Measurements from ENCODE around the gene TMEM91.

TMEM91 gene

GRCh38 chr19:41431426-41432386 lies 55.4 kb downstream of the TMEM91 start:
- Histone ChIP-seq H3K36me3 (ENCODE audit: insufficient read depth, low read length) (peaks cover 32% of the 10 kb centered on the region; the same call in 1 of the 2 replicates), H3K9ac (ENCODE audit: insufficient read length) (no peak overlapping the region), H3K4me3 (no peak overlapping the region), H3K27ac (0 out of 2 replicates have a peak overlapping the region, but pooled peaks have one; percentile 42), H3K9me3 (ENCODE audit: low read depth, low read length) (no peaks in the 10 kb centered on the region)
- no peak for DNase-seq (ENCODE audit: low read depth, low spot score)
- TF ChIP-seq FOXP2 (optimal IDR thresholded peaks at IDR 0.05; ENCODE audit: control extremely low read depth, extremely low read length, insufficient read depth) (no peak), POLR2AphosphoS5 (IDR thresholded peaks at IDR 0.05; ENCODE audit: borderline replicate concordance, low read depth, low read length) (no peak), EZH2 (IDR thresholded peaks at IDR 0.05) (no peak)

- no peaks in the 10 kb centered on the region for H3K9me3 ChIP-seq (ENCODE audit: low read depth, low read length)
- no peak overlapping the region for H3K27ac ChIP-seq
- DNase-seq (ENCODE audit: low read depth, low spot score): no peak
- TF ChIP-seq FOXP2 (optimal IDR thresholded peaks at IDR 0.05; ENCODE audit: control extremely low read depth, extremely low read length, insufficient read depth) (no peak), POLR2AphosphoS5 (IDR thresholded peaks at IDR 0.05; ENCODE audit: borderline replicate concordance, low read depth, low read length) (no peak), EZH2 (IDR thresholded peaks at IDR 0.05) (no peak)
- H3K36me3 ChIP-seq (ENCODE audit: insufficient read depth, low read length): peaks cover 36% of the 10 kb centered on the region; the same call in 1 of the 2 replicates
- no peak overlapping the region for H3K4me3 ChIP-seq
- no peak overlapping the region for H3K9ac ChIP-seq (ENCODE audit: insufficient read length)
Measured at GRCh38 chr19:41433171-41433570, 56.8 kb downstream of the TMEM91 start.
